Peyer's patch (tissue), 4 donors: ENCODE data around the gene CYP11A1.

Experiments
- CTCF ChIP-seq, 6 experiments: fragments of 450-650 bp in 4 of 6; fragments of 200-600 bp in 2 of 6; sonication (generic) in 1 of 6; IDR thresholded peaks; one replicate each; pipeline ENCODE4 v1.5.1; 2017 to 2019; ENCODE audit warnings: antibody characterized with exemption in 6 of 6, mild to moderate bottlenecking in 3 of 6, moderate library complexity in 1 of 6
- POLR2A ChIP-seq, 2 donors: fragments of 450-650 bp; IDR thresholded peaks; one replicate each; pipeline ENCODE4 v1.5.1; 2017; ENCODE audit warnings: antibody characterized with exemption in 2 of 2, mild to moderate bottlenecking in 2 of 2, moderate library complexity in 2 of 2

GRCh38 chr15:74333093-74333492 lies 34.4 kb downstream of the CYP11A1 start:
- TF ChIP-seq CTCF (IDR thresholded peaks at IDR 0.05): no peak
- no peak for TF ChIP-seq POLR2A (IDR thresholded peaks at IDR 0.05)
